Endothelial cell (in vitro differentiated cells): Measurements from ENCODE around the gene CDK6. TPM values are rescaled to one million over a fixed set of nuclear protein-coding genes. Genes with fewer than 3 reads are reported as not detected.

Experiments
- DNase-seq: peaks from one replicate; pipeline ENCODE4 v3.0.0; 2021; ENCODE audit warnings: low spot score
- H3K27ac Mint-ChIP-seq: one replicate; pipeline ENCODE4 v1.8.0; 2021; ENCODE audit warnings: mixed read lengths, inconsistent platforms; ENCODE audit not compliant: unreplicated experiment
- H3K27me3 Mint-ChIP-seq: one replicate; pipeline ENCODE4 v1.8.0; 2021; ENCODE audit warnings: mild to moderate bottlenecking, moderate library complexity, mixed read lengths, inconsistent platforms; ENCODE audit not compliant: unreplicated experiment
- H3K36me3 Mint-ChIP-seq: one replicate; pipeline ENCODE4 v1.8.0; 2021; ENCODE audit warnings: mild to moderate bottlenecking, low read depth, mixed read lengths, inconsistent platforms; ENCODE audit not compliant: unreplicated experiment
- H3K4me1 Mint-ChIP-seq: one replicate; pipeline ENCODE4 v1.8.0; 2021; ENCODE audit warnings: mild to moderate bottlenecking, mixed read lengths, inconsistent platforms; ENCODE audit not compliant: unreplicated experiment
- H3K4me3 Mint-ChIP-seq: one replicate; pipeline ENCODE4 v1.8.0; 2021; ENCODE audit warnings: mild to moderate bottlenecking, mixed read lengths, inconsistent platforms; ENCODE audit not compliant: unreplicated experiment
- H3K9me3 Mint-ChIP-seq: one replicate; pipeline ENCODE4 v1.8.0; 2021; ENCODE audit warnings: mixed read lengths, inconsistent platforms; ENCODE audit not compliant: unreplicated experiment
- CTCF ChIP-seq: fragments of 200-600 bp; sonication (generic); IDR thresholded peaks from one replicate; pipeline ENCODE4 v1.5.0; 2021; ENCODE audit warnings: antibody characterized with exemption; ENCODE audit not compliant: unreplicated experiment
- total RNA-seq: library from RNA; stranded (reverse); fragmentation: NEBNext Ultra II Directional; extraction: Animal tissue kit (Norgen Biotek cat#: 25700); gene quantifications from one replicate; pipeline ENCODE4 v1.2.1, GENCODE V29; 2021; ENCODE audit not compliant: unreplicated experiment

CDK6 gene
- total RNA-seq, 1 donor from 2014 or later: 32.6 TPM

- TF ChIP-seq CTCF: no peak
- Mint-ChIP-seq H3K4me3 (no peak overlapping the region), H3K4me1 (peaks cover under 1% of the 10 kb centered on the region), H3K27ac (no peak overlapping the region), H3K36me3 (no peaks in the 10 kb centered on the region), H3K27me3 (peaks cover 1% of the 10 kb centered on the region), H3K9me3 (no peaks in the 10 kb centered on the region)
- no peak for DNase-seq
Measured at GRCh38 chr7:92652536-92652935, 183.8 kb downstream of the CDK6 start.

- DNase-seq: no peak
- no peak overlapping the region for H3K4me3 Mint-ChIP-seq
- H3K36me3 Mint-ChIP-seq: no peaks in the 10 kb centered on the region
- H3K9me3 Mint-ChIP-seq: no peaks in the 10 kb centered on the region
- H3K4me1 Mint-ChIP-seq: peaks cover 15% of the 10 kb centered on the region
- no peak for TF ChIP-seq CTCF
- no peak overlapping the region for H3K27ac Mint-ChIP-seq
- no peaks in the 10 kb centered on the region for H3K27me3 Mint-ChIP-seq
Measured at GRCh38 chr7:92650391-92650790, 186.0 kb downstream of the CDK6 start.

- H3K9me3 Mint-ChIP-seq: no peaks in the 10 kb centered on the region
- H3K27me3 Mint-ChIP-seq: no peaks in the 10 kb centered on the region
- peaks cover 28% of the 10 kb centered on the region for H3K4me1 Mint-ChIP-seq
- no peak overlapping the region for H3K4me3 Mint-ChIP-seq
- TF ChIP-seq CTCF: no peak
- H3K27ac Mint-ChIP-seq: no peak overlapping the region
- no peaks in the 10 kb centered on the region for H3K36me3 Mint-ChIP-seq
- DNase-seq: no peak
Measured at GRCh38 chr7:92648067-92648466, 188.3 kb downstream of the CDK6 start.

GRCh38 chr7:92647652-92648051, 188.7 kb downstream of the CDK6 start:
- no peak for TF ChIP-seq CTCF
- no peak for DNase-seq
- H3K4me1 Mint-ChIP-seq: peaks cover 28% of the 10 kb centered on the region
- no peaks in the 10 kb centered on the region for H3K36me3 Mint-ChIP-seq
- H3K27me3 Mint-ChIP-seq: no peaks in the 10 kb centered on the region
- H3K9me3 Mint-ChIP-seq: no peaks in the 10 kb centered on the region
- no peak overlapping the region for H3K4me3 Mint-ChIP-seq
- no peak overlapping the region for H3K27ac Mint-ChIP-seq

- H3K36me3 Mint-ChIP-seq: no peaks in the 10 kb centered on the region
- H3K4me3 Mint-ChIP-seq: no peak overlapping the region
Measured at GRCh38 chr7:92647011-92647625, 189.3 kb downstream of the CDK6 start.

More at GRCh38 chr7:92647011-92647625, 189.3 kb downstream of the CDK6 start:
- DNase-seq: no peak
- no peaks in the 10 kb centered on the region for H3K27me3 Mint-ChIP-seq
- no peak for TF ChIP-seq CTCF
- no peak overlapping the region for H3K27ac Mint-ChIP-seq
- H3K9me3 Mint-ChIP-seq: no peaks in the 10 kb centered on the region
- peaks cover 30% of the 10 kb centered on the region for H3K4me1 Mint-ChIP-seq
